HG03460 (cell line): Measurements from ENCODE around the gene RPL36A.
A peak's percentile ranks its signal among the peaks of the same experiment; 100 is the strongest.

Experiments used
- ATAC-seq: cut with Tn5 transposase; IDR thresholded peaks from one replicate; pipeline ENCODE4 v1.9.1; 2021; ENCODE audit not compliant: unreplicated experiment

The RPL36A gene

DNA sequence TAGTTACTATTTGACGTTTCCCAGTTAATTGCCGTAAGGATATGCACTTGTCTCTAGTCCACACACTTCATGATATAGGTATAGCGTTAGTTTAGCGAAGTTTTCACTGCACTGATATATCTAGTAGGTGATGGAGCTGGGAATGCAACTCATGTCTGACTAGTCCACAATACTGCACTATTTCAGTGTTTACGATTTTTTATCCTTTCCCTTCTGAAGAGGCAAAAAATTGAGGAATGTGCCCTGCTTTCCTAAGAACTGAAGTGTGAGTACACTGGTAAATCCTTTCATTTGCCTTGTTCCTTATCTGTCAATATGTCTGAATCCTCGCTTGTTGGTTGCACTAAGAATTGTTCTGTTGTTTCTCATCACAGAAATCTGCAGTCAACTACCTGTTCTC lies 1.0 kb downstream of the RPL36A start:
- ATAC-seq: no peak

DNA sequence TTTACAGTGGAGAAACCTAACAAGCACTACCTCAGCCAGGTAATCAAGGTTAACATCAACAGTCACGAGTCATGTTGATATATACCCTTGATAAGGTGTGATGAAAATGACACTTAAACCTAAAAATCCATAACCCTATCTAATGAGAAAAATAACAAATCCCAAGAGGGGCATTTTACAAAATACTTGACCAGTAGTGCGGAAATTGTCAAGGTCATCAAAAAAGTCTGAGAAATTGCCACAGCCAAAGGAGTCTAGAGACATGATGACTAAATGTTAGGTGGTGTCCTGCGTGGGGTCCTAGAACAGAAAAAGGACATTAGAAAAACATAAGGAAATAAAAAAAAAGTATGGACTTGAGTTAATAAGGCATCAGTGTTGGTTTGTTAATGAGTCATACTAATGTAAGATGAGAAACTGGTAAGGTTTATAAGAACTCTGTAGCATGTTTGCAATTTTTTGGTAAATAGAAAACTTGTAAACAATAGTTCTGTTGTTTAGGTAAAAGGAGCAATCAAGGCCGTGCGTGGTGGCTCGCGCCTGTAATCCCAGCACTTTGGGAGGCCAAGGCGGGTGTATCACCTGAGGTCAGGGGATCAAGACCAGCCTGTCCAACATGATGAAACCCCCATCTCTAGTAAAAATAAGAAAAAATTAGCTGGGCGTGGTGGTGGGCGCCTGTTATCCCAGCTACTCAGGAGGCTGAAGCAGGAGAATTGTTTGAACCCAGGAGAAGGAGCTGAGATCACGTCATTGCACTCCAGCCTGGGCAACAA lies 2.9 kb downstream of the RPL36A start:
- no peak for ATAC-seq

DNA sequence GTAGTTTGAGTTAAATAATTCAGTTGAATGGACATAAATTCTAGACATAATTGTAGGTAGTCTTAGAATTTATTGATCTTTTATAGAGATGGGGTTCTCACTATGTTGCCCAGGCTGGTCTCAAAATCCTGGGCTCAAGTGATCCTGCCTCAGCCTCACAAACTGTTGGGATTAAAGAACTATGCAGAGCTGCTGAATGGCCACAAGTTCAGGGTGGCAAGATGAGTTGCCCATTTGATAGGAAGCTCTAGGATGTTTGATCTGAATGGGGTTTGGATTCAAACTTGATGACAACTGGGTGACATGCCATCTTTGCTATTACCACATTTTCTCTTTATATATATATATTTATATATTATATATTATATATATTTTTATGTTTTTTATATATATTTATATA lies 3.6 kb downstream of the RPL36A start:
- ATAC-seq: no peak

DNA sequence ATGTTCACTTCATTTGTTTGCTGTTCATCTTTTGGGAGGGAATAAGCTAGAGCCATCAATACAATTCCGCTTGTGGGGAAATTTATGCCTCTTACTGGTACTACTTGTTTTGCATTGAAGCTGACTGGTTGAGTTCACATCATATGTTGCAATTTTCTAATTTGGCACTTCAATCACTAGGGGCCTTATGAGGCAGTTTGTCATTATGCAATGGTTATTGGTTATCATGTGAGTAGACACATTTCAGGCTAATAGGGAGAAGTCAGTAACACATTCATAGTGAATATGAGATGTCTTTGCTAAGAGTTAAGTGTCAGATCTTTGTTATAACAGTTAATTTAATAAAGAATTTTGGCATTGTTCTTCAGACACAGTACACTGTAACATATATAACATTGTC lies 5.0 kb downstream of the RPL36A start:
- ATAC-seq: no peak

DNA sequence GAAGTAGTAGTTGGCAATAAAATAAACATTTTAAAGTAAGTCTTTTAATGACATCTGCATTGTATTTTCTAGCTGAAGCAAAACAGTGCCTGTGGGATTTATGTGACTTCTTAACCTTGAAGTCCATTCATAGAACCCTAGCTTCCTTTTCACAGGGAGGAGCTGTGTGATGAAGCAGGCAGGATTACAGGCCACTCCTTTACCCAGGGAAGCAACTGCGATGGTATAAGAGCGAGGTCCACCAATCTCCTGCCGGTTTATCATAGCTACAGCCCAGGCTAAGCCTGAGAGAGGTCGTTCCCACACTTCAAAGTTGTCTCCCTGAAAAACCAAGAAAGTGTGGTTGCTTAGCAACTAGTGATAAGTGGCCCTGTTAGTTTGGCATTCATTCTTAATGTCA lies 7.0 kb downstream of the RPL36A start:
- ATAC-seq: no peak

DNA sequence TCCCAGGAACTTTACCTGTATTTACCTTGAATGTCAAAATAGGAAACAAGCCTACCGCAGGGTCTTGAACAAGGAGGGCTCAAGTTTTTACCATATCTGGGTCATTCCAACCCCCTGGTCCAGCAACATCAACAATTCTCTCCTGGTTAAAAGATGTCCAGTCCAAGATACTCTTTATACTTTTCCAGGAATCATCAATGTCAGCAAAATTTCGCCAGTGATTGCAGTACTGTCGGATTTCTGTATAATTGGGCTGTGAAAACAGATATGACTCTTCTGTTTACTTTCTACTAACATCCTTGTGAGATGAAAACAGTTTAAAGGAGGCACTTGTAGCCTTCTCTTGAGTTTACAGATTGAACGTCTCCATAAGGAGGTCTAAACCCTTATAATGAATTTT lies 7.9 kb downstream of the RPL36A start:
- ATAC-seq: no peak

DNA sequence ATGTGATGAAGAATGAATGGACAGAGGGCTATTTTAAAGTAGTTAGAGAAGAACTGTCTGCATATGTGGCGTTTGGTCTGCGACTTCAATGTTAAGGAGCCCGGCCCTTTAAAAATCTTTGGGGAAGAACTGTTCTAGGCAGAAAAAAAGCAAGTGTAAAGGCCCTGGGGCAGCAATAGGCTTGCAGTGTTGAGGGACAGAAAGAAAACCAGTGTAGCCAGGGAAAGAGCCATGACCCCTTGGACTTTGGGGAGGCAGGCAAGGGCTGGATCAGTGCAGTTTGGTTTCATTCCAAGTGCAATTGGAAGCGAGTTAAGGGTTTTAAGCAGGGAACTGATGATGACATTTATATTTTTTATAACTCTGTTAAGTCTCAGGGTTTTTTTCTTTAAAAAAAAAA lies 9.0 kb downstream of the RPL36A start:
- no peak for ATAC-seq

DNA sequence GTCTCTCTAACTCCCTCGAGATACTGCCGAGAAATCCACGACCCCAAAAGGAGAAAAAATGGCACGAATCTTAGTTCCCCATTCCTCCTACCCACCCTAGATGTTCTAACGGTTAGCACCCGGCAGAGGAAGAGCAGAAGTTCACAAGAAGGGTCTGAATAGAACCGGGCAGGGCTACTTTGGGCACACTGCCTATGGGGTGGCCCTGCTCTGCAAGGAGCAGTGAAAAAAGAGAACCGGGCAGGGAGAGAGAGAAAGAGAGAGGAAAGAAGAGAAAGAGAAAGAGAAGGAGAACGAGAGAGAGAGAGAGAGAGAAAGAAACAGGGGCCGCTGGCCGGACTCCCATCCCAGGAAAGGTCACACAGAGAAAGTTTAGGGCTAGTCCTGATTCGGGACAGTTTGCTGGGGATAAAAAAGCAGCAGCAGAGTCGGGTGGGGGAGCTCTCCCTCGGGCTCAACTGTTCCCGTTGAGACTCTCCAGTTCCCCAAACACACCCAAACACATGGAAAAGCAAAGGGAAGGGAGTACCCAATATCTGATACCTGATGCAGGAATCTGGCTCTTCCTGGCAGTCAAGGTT lies 16.4 kb downstream of the RPL36A start:
- ATAC-seq: peak; percentile 1

DNA sequence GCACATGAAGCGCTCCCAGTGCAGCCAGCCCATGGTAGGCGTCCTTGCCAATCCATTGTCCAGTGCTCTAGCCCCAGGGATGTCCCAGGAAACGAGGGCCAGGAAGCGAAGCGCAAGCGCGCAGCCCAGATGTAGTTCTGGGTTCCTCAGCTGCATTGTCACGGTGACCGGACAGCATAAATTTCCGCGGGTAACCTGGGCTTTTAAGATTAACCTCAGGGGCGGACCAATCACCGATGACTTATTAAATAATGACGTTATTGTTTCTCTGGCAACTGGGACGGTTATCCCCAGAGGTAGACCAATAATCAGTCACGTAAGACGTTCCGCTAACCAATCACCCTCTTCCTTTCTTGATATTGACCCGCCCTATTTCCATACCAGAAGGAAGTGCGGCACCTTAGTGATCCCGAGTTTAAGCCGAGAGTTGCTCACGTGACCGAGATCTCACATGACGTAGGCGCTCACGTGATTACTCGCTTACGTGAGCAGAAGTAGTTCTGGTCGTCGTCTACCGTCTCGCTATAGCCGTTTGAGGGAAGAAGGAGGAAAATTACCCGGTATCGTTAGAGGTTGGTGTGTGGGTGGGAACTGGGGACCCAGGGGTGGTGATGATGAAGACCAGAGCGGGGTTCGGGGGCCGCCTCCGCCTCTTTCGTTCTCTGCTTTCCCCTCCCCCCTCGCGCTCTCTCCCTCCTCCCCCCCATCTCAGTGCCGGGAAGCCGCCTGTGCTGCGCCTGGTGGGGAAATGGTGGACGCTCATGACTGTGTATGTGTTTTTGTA lies 17.1 kb downstream of the RPL36A start, which contains the start of the genes GLA and HNRNPH2:
Gene GLA, minus strand, starts transcription at position 178 of the 784 bp plus-strand sequence. Its CDS starts 22 bp downstream, at position 156.
Gene HNRNPH2, plus strand, starts transcription at position 475 of the 784 bp plus-strand sequence. CDS start 3,767 bp downstream, outside the sequence.
- peak; percentile 93 for ATAC-seq

DNA sequence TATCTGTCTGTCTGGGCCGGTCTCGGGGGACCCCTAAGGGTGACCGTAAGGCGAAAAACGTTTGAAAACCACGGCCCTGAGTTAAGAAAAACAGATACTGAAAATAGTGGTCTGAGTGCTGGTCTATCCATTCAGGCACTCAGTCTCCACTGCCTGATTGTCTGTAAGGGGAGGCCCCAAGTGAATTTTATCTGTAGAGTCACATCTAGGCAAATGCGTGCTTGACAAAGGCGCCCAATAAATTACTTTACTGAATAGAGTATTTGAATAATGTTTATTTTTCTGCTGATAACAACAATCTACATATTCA lies 17.7 kb downstream of the RPL36A start:
- peak; percentile 23 for ATAC-seq

DNA sequence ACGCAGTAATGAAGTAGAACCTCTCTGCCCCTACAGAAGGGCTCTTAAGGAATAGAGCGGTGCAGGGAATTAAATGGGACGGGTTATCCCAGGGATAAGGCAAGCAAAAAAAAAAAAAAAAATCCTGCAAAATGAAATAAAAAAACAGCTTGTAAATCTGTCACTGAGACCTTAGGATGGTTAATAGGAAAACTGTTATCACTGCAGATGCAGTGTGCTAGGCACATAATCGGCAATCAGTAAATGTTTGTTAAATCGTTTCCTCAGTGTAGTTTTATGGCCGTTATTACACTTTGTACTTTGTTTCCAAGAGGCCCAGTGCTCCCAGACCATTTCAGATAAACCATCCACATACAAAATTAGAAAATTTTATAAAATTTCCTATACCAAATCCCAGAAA lies 18.2 kb downstream of the RPL36A start:
- ATAC-seq: no peak

DNA sequence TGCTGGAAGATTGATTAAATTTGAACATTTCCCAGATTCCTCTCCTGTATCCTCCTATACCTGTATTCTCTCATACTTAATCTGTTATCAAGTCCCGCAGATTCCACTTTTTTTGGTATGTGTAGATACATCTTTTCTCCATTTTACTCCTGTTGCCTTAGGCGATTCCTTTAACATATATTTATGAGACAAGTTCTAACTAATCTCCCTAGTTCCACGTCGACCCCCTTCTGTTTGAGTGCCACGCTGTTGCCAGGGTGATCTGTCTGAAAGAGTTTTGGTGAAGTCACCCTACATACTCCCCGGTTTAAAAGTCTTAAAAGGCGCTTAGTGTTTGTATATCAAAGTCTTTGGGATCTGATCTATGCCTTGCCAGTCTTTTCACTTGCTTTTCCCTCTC lies 19.6 kb downstream of the RPL36A start:
- ATAC-seq: no peak

DNA sequence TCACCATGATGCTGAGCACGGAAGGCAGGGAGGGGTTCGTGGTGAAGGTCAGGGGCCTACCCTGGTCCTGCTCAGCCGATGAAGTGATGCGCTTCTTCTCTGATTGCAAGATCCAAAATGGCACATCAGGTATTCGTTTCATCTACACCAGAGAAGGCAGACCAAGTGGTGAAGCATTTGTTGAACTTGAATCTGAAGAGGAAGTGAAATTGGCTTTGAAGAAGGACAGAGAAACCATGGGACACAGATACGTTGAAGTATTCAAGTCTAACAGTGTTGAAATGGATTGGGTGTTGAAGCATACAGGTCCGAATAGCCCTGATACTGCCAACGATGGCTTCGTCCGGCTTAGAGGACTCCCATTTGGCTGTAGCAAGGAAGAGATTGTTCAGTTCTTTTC lies 21.2 kb downstream of the RPL36A start:
- ATAC-seq: no peak

DNA sequence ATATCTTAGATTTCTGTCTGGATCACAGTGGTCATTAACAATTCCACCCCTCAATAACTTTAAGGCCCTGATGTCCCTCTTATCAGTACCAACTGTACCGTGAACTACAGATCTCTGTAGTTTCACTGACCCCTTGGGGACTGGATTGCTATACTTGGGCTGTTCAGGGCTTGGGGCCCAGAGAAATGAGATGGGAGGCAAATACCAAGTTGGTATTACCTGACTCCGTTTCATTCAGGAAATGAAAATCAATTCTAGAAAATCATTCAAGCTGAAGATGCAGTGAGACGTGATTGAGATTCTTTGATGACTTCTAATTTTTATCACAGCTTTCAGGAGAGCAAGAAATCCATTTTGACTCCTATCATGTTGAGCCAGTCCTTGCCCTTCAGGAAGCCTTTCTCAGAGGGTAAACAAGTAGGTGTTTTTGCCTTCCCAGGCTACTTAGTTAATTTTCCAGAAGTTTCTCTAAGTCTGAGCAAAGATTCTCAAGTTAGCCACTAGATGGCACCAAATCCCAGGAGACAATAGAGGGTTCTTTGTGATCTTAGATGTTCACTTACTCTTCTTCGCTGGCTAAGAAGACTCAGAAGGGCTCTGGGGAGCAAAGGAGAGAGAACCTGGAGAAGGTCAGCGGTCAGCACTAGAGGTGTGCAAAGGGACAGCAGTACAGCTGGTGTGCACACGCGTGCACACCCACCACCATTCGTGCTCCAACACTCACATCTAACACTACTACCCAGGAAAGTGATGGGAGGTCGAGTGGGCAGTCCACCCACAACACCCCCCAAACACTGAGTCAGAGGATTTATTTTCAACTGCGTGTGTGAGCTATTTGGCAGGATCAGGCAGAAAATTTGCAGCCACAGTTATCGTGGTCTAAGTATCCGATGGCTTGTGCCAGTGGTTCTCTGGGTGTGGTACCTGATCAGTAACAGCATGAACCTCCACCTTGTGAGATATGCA lies 24.7 kb downstream of the RPL36A start:
- peak; percentile 55 for ATAC-seq

DNA sequence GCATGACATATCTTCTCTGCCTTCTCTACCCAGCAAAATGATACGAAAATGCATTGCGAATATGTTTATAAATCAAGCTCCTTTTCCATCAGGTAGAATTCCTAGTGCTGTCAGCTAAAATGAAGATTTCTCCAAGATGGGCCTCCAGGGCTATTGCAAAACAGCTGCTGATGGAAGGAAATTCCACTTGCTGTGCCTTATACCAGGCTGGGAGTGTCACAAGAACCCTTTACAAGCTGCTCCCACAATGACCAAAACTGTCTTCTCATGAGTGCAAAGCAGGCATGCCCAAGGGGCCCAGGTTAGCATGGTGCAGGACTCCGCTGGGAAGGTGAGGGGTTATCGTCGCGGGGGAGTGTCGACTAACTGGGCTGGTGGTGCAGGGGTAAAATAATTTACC lies 25.9 kb downstream of the RPL36A start:
- no peak for ATAC-seq

DNA sequence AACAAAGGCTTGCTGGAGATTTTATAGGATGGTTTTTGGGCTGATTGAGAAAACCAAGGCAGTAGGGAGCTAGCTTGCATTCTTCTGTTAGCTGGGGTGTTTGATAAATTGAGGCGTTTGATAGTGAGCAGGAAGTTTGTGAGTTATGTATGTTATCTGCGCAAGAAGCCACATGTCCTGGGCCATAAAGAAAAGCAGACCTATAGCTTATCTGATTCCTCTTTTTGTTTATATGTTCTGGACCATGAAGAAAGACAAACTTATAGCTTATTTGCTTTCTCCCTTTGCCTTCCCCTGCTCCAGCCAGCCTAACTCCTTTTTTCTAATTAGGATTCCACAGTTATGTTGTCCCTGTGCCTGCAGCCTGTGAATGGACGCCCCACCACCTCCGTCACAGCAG lies 26.4 kb downstream of the RPL36A start:
- ATAC-seq: no peak

DNA sequence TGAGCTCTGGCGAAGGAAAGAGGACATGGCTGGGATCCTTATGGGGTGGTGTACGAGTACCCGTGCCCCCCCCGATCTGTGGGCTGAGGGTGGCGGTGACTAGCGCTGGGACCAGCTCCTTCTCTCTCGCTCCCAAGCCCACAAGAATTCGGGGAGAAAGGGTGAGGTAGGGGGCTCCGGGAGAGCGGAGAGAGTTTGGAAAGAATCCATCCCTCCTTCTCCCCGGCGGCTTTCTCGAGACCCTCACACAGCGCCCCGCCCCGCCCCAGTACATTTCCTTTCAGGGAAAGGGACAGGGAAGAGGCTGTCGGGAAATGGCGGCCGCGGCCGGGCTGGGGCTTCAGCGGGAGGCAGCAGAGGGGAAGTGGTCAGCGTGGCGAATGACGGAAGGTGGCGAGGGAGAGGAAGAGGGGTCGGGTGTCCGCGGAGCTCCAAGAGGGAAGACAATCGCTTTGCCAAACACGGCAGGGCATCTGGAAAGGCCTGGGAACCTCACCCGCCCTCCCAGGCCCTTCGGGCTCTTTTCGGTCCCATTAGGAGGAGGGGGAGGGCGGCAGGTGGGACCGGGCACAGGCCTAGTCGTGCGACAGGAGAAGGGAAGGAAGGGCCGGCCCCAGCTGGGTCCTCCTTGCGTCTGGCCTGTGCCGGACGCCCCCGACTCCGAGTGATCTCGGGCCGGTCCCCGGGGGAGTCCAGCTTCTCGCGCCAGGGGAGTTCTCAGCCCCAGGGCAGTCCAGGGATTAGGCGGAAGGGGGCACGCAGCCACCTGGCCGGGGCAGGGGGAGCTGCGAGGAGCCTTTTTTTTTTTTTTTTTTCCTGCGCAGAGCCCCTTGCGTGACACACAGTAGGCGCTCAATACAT lies 27.4 kb downstream of the RPL36A start:
- peak; percentile 54 for ATAC-seq

DNA sequence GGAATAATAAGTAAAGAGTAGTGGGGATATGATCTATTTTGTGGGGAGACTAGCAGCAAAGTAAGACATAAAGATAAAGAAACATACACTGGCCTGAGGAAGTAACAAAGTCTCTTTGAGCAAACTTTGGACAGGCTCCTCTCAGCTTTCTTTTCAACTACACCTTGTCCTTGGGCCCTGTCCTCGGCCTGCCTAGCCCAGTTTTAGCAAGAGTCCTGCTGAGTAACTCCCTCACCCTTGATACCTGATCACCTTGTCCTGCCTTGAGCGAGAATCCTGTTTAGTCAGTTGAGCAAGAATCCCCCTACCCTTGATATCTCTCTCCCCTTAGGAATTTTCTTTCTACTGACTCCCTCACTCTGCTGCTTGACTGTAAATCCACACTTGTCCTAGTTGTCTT lies 28.7 kb downstream of the RPL36A start:
- ATAC-seq: no peak

DNA sequence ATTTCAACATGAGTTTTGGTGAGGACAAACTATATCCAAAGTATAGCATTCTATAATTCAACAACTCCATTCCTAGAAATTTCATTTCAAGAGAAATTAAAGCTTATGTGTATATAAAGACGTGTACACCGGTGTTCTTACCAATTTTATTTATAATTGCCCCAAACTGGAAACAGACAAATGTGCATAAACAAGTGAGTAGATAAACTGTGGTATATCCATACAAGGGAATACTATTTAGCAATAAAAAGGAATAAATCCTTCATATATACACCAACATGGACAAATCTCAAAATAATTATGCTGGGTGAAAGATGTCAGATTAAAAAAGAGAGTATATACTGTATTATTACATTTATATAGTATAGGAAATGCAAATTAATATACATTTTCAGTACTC lies 37.1 kb downstream of the RPL36A start:
- no peak for ATAC-seq

DNA sequence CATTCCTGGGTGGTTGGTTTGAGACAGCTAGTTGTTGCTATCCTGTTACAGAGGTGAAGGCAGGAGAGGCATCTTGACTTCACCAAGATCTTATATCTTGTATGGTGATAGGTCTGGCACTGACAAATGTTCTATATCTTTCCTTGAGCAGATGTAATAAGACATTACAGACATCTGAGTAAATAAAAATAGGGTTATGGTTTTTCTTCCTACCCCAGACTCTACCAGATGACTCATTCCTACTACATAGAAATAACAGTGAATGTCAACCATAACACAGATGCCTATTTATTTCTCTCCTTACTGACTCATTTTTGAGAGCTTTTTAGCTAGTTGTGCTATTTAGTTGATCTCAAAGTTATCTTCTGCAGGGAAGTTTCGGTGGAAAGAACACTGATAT lies 39.1 kb downstream of the RPL36A start:
- peak; percentile 49 for ATAC-seq
